HG02938 (cell line): ENCODE measurements around the gene COL15A1.

Experiments used
- ATAC-seq: cut with Tn5 transposase; IDR thresholded peaks from one replicate; pipeline ENCODE4 v1.9.1; 2021; ENCODE audit warnings: mild to moderate bottlenecking, moderate library complexity; ENCODE audit not compliant: unreplicated experiment

COL15A1 gene

DNA sequence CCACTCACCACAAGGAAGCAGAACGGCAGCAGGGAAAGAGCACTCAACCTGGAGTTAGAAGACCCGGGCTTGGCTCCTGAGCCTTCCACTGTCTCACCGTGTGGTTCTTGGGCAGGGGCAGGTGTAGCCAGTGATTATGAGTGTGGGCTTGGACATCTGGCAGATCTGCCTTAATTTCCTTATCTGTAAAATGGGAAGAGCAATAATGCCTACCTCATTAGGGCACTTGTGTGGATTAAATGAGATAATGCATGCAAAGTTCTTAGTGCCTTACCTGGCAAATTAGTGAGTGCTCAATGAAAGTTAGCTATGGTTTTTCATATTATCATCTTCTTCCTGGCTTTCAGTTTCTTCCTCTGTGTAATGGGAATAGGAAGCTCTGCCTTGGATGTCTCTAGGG lies 28.1 kb upstream of the COL15A1 start:
- no peak for ATAC-seq

DNA sequence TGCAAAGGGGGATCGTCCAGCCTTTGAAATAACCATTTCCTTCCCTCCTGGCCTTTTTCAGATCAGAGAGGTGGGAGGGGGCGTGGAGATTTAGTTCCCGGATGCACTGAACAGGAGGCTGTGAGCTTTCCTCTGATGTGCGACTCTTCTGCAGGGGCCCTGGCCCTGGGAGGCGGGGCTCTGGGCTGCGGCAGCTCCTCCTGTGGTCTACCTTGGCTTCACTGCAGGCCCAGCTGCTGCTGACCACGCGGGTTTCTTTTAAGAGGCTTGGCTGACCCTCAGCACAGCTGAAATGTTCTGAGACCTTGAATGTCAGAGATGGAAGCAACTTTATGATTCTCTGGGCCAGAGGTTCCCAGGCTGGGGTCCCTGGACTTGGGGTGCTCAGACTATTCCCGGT lies 27.0 kb upstream of the COL15A1 start:
- no peak for ATAC-seq

DNA sequence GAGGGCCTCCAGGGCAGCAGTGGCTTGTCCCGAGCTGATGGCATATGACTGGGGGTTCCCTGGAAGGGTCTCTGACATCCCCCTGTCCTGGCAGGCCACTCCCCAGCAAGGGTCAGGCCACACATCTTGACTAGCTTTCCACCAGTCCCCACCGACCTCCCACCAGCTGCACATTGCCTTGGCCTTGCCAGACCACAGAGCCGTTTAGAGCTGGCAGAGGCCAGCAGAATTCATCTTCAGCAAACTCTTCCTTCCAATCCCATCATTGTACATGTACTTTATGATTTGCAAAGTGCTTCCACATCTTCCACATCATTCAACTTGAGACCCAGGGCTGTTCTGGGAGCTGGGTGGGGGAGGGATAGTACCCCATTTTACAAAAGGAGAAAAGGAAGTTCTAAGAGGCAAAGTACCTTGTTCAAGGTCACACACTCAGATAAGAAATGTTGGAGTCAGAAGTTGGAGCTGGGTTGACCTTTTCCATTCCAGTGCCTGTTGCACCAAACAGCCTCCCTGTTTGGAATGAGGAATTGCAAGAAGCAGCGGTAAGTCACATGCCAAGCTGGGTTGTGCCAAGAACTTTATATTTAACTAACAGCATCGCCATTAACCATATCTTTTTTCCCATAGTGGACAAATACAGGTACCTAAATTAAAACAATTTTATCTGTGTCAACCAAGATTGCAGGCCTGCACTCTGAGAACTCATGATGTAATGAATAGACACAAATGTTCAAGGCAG lies 25.8 kb upstream of the COL15A1 start:
- ATAC-seq = no peak

DNA sequence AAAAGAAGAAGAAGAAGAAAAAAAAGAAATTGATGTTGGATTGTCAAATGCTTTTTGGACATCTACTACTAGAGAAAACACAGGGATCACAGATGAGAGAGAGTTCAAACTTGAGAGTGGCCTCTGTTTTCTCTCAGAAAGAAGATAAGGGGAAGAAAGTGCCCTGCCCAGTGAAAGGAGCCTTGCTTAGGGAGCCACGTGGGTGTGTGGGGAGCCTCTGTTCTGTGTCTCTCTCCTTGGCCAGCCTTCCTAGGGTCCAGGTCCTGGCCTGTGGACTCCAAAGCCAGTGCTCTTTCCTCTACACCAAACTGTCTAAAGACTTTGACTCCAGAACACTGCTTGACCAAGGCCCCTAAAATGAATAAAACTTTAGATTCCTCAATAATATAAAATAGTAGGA lies 22.0 kb upstream of the COL15A1 start:
- ATAC-seq = no peak

DNA sequence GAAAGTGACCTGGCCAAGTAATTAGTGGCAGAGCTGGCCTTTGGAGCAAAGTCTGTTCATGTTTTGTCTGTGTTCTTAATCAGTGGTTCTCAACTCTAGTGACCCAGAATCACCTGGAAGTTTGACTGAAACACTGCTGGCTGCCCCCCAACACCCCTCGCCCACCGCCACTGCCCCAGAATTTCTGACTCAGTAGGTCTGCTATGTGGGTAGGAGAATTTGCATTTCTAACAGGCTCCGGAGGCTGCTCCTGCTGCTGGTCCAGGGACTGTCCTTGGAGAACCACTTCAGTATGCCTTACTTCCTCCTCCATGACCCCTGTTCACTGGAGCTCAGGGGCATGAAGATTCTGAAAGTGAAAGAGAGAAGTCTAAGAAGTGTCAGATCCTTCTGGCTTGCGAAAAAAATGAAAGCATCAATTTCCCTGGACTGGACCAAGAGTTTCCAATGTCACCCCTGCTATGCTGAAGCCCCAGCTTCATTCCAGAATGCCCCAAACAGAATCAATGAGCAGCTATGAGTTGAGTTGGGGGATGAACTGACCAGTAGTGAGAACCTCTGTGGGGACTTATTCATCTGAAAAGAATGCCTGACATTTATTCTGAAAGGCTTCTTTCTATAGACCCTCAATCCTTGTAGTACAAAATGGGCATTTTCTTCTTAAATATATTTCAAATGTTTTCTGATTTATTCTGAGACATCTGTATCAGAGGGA lies 20.8 kb upstream of the COL15A1 start:
- ATAC-seq = no peak

DNA sequence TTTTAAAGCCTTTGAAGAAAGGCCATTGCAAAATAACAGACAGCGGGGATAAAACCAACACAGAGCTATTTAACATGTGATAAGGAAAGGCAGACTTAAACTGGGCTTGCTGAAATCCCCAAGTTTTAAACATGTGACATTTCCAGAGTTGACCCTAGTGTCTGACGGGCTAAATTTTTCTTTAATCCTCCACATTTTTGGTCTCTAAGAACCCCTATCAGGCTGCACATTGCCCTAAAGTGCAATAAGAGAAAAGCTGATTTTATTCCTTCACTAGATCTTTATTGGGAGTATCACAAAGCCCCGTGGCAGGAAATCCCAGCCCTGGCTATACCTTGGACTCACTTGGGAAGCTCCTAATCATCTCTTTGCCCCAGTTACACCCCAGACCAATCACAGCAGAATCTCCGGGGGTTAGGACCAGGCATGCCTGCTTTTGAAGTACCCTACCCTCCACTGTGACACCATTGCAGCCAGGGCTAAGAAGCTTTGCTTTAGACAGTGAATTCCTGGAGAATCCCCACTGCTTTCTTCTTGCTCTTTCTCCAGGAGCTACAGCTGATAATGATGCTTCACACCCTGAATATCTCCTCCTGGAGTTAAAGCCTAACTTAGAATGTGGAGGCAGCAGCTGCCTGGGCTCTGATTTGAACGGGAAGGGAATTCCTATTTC lies 20.1 kb upstream of the COL15A1 start:
- no peak for ATAC-seq

DNA sequence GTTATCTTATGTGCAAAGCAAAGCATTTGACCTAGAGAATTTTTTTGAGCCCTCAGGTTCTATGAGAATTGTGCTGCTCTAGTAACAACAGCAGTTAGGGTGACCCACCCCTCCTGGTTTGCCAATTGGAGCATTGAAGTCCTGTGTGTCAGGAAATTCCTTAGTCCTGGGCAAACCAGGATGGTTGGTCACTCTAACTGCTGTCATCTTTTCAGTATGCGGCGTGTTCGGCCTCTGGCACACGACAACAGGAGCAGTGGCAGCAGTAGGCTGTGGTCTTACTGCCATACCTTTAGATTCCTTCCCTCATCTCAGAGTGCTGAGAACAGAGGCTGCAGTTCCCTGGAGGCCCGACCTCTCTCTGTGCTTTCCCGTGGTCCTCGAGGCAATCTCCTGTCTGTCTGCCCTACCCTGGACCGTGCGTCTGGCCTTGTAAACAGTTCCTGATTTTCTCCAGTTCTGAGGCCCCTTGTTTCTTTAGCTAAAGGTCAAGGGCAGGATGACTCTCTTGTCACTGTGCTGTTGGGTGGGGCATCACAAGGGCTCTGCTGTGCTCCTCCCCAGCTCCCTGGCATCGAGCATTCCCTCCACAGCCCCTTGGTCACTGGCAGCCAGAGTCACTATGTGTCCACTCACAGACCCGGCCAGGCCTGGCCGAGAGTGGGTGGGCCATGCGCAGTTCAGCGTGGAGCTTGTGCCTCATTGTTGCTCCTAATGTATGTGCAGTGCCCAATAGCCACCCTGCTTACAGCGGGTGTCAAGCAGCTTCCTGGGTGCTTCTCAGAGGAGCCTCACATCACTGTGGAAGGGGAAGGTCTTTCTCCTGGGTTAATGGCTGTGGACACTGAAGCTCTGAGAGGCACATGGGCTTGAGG lies 18.5 kb upstream of the COL15A1 start:
- ATAC-seq = no peak

DNA sequence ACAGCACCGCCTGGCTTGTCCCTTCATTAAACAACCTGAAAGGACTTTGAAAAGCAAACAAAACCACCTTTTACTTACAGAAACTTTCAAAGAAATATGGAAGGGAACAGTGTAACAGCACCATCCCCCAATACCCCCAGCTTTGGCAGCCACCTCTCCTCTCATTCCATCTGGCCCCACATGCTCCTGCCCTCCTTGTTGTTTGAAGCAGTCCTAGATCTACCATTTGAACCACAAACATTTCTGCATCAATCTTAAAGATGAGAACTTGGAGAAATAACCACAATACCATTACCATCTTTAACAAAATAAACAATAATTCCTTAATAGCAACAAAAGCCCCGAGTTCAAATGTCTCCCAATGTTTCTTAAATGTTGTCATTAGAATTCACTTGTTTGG lies 17.8 kb upstream of the COL15A1 start:
- ATAC-seq = no peak

DNA sequence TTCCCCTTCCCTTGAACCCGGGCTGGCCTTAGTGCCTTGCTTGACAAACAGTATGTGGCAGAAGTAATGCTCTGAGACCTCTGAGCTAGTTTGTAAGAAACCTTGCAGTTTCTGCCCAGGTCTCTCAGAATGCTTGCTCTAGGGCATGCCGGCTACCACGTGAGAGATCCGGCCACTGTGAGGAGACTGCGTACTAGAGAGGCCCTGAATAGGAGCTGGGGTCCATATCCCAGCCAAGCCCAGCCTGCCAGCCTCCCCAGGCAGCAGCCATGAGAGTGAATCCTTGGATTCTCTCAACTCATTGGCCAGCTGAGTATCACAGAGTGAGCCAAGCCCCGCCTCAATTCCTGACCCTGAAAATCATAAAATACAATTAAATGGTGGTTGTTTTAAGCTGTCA lies 16.0 kb upstream of the COL15A1 start:
- ATAC-seq = no peak

DNA sequence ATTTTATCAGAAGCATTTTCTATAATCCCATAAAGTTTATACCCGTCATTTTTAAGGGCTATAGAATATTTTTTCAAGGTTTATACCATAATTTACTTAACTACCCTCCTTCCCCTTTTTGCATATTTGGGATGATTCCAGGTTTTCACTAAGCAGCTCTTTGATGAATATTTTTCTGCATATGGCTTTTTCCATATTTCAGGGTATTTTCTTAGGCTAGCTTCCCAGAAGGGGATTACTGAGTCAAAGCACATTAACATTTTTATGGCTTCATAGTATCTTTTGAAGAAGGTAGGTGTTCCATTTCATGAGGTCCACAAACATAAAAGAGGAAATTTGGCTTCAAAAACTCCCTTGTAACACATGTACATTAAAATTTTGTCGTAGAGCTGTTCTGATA lies 14.6 kb upstream of the COL15A1 start:
- ATAC-seq = no peak

DNA sequence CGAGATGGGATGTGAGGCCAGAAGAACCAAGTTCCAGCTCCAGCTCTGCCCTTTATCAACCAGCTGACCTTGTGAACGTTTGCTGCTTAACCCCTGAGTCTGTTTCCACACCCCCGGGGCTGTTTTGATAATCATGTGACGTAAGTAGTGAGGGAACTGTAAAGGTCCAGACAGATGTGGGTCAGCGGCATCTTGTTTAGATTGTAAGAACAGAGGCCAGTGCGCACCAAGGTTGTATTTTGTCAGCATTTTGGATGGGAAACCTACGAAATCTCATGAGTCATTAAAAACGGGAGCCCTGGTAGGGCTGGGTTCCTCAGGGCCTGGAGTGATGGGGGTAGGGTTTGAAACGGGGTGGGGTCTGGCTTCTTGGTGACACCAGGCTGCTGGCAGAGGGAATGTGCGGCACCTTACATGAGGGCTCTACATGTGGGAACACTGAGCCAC lies 13.8 kb upstream of the COL15A1 start:
- ATAC-seq = no peak

DNA sequence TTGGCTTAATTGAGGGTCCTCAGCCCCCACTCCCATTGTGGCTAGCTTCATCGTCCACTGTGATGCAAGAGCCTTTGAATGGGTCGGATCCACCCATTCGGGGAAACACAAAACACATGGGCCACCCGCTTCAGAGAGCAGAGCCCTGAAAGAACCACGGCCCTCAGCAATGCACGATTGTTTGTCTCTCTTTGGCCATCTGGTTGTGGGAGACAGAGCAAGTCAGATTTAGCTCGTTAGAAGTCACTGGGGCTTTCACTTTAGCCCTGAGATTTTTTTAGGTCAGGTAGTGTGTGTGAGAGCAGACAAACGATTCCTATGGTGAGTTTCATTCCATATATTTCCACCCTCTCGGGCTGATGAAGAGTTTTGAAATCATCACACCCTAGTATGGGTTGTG lies 12.9 kb upstream of the COL15A1 start:
- ATAC-seq = no peak

DNA sequence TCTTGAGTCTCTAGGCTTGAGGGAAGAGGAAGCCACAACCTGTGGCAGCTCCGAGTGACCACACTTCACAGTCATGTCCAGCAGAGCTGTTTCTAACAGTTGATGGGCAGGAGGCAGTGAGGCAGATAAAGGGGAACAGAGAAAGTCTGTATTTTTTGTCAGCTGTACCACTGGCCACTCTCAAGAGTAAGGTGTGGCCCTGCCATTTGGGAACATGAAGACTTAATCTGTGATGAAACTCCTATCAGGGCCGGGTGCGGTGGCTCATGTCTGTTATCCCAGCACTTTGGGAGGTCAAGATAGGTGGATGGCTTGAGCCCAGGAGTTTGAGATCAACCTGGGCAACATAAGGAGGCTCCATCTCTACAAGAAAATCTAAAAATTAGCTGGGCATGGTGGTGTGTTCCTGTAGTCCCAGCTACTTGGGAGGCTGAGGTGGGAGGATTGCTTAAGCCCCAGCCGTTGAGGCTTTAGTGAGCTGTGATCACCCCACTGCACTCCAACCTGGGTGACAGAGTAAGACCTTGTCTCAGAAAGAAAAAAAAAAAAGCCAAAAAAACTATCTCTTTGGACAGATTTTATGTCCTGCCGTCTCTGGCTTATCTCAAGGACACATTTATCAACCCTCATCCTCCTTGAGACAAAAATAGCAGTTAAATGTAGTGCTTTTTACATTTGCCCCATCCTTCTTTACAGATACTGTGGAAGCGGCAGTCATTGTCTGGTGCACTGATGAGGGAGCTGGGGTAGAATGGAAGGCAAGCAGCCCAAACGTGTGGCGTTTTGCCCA lies 11.9 kb upstream of the COL15A1 start:
- ATAC-seq = no peak

DNA sequence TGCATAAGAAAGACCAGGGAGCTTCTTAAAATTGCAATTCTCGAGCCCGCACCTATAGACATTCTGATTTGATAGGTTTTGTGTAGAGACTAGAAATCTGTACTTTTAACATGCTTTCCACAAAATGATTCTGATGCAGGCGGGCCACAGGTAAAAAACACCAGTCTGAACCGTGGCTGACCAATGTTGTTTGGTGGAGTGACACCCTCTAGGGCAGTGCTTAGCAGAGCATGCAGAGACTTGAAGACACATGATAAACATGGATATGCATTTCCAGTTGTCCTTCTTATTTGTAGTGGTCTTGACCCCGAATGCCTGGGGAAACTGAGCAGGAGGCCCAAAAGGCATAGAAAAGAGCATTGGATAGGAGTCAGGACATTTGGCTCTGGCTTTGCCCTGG lies 10.5 kb upstream of the COL15A1 start:
- ATAC-seq = no peak

DNA sequence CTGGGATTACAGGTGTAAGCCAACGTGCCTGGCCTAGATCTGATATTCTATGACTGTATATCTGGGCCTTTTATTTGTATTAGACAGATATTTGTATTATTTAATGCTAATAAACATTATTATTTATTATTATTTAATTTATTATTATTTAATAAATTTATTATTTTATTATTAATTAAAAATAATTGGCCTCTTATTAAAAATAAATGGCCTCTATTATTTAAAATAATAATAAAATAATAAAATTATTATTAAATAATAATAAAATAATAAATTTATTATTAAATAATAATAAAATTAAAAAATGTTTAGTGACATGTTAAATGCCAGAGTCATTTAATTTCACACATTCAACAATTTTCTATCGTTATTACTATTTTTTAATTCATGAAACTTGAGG lies 9.8 kb upstream of the COL15A1 start:
- ATAC-seq = no peak

DNA sequence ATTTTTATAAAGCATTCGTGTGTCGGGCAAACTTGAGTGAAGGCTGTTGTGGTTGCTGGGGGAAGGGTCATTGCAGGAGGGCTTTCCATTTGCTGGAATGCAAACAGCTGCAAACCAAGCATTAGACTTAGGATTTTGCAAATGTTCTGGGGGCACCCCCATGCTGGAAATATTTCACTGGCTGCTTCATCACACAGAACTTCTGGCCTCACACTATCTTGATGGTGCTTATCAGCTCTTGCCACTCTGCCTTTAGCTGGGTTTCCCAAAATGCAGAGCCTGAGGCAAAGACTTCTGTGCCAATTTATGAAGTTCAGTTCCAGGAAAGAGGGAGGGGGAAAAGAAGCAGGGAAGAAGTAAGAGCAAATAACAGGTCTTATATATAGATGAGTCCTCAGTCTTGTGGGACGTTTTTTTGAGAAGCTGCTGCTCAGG lies 8.6 kb upstream of the COL15A1 start:
- no peak for ATAC-seq

DNA sequence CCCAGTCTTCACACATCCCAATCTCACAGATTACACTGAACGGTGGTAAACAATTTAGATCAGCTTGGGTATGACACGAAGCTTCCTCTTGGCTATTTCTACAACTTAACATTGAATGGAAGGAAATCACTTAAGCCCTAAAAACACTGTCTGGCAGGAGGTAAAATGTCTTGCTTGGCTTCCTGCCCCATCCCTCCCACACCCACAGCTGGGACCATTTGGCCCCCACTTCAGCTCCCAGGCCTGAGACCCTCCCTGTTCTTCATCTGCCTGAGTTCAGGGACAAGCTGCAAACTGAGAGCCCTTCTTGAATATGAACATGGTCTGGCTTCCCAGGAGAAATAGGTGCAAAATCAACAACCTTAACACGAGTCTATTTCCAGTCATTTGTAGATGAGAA lies 3.4 kb upstream of the COL15A1 start:
- no peak for ATAC-seq

DNA sequence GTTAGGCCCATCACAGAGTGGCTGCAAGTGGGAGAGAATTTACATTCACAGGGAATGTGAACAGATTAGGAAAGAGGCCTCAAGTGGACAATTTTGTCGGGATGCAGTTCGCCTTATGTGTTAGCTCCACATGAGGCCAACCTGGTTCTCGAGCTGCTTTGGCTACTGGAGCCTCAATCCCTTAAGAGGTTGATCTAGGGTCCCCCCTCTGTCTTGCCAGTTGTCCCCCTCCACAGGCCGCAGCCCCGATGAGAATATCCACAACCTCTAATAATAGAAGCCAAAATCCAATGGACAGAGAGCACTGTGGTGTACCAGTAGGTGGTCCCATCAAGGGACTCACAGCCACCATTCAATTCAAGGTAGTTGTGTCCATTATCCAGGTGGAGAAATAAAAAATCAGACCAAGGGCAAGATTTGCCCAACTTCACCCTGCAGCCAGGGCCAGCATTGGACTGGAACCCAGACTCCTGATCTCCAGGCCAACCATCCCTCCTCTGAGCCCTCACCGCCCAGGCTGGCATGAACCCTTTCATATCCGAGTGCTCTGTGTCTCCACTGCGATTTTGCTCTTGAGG lies 1.7 kb upstream of the COL15A1 start:
- no peak for ATAC-seq

DNA sequence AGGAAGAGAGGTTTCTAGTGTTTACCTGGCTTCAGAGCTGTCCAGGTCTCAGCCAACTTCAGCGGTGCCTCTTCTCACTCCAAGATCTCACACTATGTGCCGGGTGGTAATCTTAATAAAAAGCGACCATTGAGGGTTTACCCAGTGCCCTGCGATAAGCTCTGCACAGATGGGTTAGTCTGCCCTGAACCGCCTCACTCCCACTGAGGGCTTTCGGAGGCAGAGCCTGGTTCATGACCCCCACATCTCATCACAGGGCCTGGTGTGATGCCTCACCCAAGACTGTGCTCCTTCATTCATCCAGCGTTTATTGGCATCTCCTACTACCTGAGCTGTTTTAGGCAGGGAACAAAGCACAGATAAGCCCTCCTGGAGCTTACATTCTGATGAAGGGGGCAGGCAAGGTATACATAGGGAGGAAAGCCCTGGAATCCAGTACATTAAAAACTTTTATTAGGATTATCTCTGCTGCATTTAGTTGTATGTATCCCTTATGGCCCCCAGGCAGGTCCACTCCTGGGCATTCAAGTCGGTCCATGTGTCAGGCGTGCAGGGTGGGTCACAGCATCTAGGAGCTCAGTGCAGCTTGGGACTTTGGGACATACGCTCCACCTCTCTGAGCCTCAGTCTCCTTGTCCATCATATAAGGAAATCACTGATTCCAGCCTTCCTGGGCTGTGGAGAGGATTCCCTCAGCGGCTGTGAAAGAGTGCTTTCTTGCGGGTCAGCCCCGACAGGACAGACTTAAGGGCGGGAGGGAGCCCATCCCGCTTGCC lies 613 bp upstream of the COL15A1 start:
- ATAC-seq = no peak
